GM12874 (cell line): ENCODE results near the gene LEF1.

Experiments
- CTCF ChIP-seq: IDR thresholded peaks from 2 replicates; pipeline ENCODE4 v1.5.1; 2011; ENCODE audit warnings: low read depth, mild to moderate bottlenecking, control low read depth, low read length, moderate library complexity; ENCODE audit not compliant: insufficient read depth

The LEF1 gene

DNA sequence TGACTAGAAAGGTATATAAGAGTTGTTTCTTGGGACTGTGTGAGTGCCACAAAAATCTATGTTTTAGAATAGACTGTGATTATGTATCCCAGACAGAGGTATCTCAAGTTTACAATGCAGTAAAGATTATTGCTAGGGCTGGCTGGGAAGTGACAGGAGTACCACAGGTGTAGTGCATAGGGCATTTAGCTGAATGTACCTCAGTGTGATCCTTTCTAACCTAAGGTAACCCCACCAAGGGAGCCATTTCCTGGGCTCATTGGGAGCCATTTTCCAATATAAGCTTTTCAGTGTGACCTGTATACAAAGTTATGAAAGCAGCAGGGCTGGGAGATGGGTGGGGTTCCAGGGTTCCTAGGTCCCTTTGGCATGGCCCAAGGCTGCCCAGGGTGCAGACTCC lies 6.1 kb upstream of the LEF1 start:
- no peak for TF ChIP-seq CTCF

GRCh38 chr4:108173599-108174057 lies 4.9 kb upstream of the LEF1 start:
- no peak for TF ChIP-seq CTCF

- no peak for TF ChIP-seq CTCF
Observed at GRCh38 chr4:108172753-108173598, 4.2 kb upstream of the LEF1 start.

DNA sequence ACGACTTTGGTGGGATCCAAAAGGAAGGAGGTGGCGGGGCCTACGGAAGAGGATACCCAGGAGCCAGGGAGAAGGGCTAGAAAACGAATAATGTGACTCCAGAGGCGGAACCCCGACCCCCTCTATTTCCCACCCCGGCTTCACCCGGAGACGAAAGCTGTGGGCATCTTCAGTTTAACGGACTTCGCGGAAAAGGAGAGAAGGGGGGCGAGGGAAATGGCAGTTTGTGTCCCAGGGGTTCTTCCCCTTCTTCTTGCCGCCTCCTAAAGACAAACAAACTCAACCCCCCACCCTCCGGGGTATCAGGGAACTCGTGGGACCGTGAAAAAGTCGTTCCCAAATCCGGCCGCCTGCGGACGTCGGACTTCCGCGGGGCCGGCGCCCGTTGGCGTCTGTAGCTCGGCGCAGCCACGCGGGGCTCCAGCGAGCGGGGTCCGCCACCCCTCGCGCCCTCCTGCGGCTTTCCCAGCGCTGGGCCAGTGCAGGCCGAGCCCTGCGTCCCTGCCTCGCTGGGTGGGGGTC lies 3.6 kb upstream of the LEF1 start:
- peak; percentile 27; the same call in 1 of the 2 replicates for TF ChIP-seq CTCF

DNA sequence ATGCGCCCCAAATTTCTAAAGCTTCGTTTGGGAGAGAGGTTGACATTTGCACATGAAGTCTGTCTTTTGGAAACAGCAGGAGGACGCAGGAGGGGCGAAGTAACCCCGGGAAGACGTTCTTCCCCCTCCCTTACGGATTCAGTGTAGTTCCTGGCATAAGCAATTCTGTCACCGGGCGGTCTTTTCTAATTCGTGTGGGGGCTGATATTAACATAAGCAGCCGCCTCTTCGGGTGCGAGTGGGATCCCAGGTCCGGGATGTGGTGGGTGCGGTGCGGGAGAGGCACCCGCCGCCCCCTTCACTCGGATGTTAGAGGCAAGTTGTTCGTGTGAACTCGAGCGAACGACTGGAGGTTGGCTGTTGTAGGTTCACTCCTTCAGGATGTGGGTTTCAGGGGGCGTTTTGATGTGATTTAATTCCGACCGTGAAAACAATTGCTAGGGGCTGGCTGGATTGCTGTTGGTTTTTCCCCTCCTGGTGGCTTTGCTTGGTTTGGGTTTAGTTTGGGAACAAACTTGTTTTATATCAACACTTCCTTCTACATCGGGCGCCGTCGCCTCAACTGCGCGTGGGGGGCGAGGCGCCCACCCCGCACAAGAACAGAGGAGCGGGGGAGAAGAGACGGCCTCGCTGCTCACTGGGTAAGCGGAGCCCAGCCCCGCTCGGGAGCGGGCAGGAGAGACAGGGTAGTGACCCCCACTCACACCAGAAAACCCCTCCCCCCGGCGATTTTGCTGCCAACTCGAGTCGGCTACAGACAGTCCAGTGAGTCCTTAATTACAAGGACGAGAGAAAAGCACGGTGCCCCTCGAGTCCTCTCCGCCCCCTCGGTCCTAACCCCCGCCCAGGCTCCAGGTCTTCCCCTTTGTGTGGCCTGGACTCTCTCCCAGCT lies 2.9 kb upstream of the LEF1 start:
- TF ChIP-seq CTCF = no peak

DNA sequence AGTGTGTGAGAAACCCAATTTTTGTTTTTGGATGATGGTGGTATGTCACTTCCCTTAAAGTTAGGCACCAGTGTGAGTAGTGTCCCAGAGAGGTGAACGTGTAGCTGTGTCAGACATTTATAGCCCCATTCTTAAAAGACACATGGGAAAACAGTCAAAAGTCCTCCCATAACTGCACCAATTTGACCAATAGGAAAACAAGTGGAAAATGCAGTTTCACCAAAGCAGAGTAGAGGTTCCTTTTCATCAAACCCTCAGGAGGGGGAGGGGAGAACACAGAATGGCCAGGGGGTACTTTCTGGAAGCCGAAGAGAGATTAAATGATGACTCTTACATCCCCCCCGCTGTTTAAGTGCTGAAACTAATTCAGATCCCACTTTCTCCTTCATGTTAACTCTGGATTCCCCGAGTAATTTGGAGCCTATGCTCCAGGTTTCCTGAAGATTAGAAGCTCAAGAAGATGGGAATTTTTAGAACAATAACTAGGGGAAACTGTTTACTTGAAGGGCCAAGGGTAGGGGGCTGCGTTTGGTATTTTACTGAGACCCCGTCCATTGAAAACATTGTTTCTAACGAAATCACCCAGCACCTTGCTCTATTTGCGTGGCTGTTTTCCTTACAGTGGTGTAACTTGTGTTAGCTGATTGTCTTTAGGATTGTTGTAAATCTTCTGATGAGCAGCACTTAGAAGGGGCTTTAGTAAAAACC lies 2.1 kb upstream of the LEF1 start:
- no peak for TF ChIP-seq CTCF
